ENCODE measurements around the gene TMEM132D. TPM values are rescaled to one million over a fixed set of nuclear protein-coding genes. Genes with fewer than 3 reads are reported as not detected.

TMEM132D gene
- total and polyA plus RNA-seq, 3 donors from 2014 or later: 0.44 to 0.50 (median 0.47) TPM

DNA sequence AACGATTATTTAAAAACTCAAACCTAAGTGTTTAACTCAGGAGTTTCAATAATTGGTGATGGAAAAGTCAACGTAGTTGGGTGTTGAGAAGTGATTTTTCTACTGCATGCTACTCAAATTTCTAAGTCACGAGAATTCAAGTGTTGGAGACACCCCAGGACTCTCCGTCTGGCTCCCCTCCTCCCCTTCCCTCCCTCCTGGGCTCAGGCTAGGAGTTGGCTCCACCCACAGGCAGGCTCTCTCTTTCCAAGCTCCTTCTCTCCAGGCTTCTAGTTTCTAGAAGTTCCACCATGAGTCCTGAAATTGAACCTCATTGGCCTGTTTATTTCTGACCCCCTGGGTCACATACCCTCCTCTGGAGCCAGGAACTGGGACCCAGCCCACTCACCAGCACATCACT is 73.0 kb downstream of the TMEM132D start:
- no peak for DNase-seq
- no peak overlapping the region for H3K27ac ChIP-seq
- TF ChIP-seq POLR2A (IDR thresholded peaks at IDR 0.05): no peak
- TF ChIP-seq, protein P1, sequence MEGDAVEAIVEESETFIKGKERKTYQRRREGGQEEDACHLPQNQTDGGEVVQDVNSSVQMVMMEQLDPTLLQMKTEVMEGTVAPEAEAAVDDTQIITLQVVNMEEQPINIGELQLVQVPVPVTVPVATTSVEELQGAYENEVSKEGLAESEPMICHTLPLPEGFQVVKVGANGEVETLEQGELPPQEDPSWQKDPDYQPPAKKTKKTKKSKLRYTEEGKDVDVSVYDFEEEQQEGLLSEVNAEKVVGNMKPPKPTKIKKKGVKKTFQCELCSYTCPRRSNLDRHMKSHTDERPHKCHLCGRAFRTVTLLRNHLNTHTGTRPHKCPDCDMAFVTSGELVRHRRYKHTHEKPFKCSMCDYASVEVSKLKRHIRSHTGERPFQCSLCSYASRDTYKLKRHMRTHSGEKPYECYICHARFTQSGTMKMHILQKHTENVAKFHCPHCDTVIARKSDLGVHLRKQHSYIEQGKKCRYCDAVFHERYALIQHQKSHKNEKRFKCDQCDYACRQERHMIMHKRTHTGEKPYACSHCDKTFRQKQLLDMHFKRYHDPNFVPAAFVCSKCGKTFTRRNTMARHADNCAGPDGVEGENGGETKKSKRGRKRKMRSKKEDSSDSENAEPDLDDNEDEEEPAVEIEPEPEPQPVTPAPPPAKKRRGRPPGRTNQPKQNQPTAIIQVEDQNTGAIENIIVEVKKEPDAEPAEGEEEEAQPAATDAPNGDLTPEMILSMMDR (IDR thresholded peaks at IDR 0.05): no peak
- H3K4me3 ChIP-seq: no peak overlapping the region
- H3K27me3 ChIP-seq: no peaks in the 10 kb centered on the region
- H3K9me3 ChIP-seq: no peaks in the 10 kb centered on the region
- intact Hi-C loops (cut with DNase I; ENCODE audit: low total_unique reads): no loop called here
- H3K4me1 ChIP-seq: no peaks in the 10 kb centered on the region
- H3K36me3 ChIP-seq (ENCODE audit: low read depth, missing control alignments): no peaks in the 10 kb centered on the region
- WGBS, 2 donors: 49 to 51% methylated on average over 4 of the region's 4 CpGs

DNA sequence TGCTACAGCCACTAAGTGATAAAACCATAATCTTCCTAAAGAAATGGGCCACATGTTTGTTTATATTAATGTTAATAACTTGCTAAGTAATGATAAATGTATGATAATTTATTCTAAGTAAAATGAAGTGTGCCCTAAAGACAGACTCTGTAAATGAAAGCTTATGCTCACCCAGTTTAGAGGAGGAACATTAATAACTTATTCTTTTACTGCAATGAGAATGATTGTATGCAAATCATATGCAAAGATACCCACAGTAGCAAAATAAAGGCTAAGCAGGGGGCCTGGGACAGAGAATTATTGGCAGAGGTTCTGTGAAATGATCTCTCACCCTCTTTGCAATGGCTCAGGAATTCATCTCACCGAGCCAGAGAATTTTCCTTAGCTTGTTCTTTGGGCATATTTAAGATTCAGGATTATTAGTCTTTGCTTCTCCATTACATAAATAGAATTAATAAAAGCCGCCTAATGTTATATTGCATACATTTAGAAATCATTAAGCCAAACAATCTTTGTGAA is 75.9 kb downstream of the TMEM132D start:
- 67 to 69% methylated on average over 2 of the region's 2 CpGs for WGBS, 2 donors
- no peak overlapping the region for H3K27ac ChIP-seq
- DNase-seq: no peak

DNA sequence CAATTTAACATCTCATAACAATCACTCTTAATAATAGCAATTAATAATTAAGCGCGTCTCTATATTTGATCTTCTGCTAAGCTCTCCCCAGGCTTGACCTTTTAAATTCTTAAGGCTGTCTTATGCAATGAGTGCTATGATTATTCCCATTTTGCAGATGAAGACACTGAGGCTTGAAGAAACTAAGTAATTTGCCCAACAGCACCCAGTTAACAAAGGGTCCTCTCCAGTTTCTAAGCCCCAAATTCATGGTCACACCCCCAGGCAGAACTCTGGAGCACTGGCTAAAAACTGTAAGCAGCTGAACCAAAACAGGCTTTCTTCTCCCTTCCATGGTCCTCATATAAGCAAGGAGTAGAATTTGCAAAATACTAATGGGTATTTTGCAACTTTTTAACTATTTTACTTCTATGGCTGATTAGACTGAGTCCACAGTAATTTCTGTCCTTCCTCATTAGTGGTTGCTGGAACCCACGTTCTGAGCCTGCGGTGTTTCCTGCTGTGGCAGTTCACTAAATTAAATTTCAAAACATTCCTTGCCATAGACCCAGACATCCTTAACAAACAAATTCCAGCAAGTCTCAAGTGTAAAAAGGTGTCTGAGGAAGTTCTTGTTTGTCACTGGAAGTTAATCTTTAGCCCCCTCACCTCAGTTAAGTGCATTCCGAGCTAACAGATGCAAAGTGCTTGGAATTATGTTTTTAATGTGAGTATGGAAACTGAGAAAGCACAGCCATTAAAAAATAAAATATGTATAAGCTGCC is 76.5 kb downstream of the TMEM132D start:
- H3K27ac ChIP-seq: no peak overlapping the region
- H3K4me3 ChIP-seq: no peak overlapping the region
- H3K9me3 ChIP-seq: no peaks in the 10 kb centered on the region
- no peaks in the 10 kb centered on the region for H3K4me1 ChIP-seq
- no peak for DNase-seq
- no peaks in the 10 kb centered on the region for H3K27me3 ChIP-seq
- 54 to 73% methylated on average over 5 of the region's 5 CpGs for WGBS, 2 donors
- TF ChIP-seq, protein P1 (IDR thresholded peaks at IDR 0.05): no peak
- no peak for TF ChIP-seq POLR2A (IDR thresholded peaks at IDR 0.05)
- intact Hi-C loops (cut with DNase I; ENCODE audit: low total_unique reads): no loop called here
- H3K36me3 ChIP-seq (ENCODE audit: low read depth, missing control alignments): no peaks in the 10 kb centered on the region

More for the DNA sequence above, 75.9 kb downstream of the TMEM132D start:
- intact Hi-C loops (cut with DNase I; ENCODE audit: low total_unique reads): no loop called here
- no peak overlapping the region for H3K4me3 ChIP-seq
- no peaks in the 10 kb centered on the region for H3K36me3 ChIP-seq (ENCODE audit: low read depth, missing control alignments)
- no peaks in the 10 kb centered on the region for H3K27me3 ChIP-seq
- H3K4me1 ChIP-seq: no peaks in the 10 kb centered on the region
- TF ChIP-seq, protein P1 (IDR thresholded peaks at IDR 0.05): no peak
- H3K9me3 ChIP-seq: no peaks in the 10 kb centered on the region

DNA sequence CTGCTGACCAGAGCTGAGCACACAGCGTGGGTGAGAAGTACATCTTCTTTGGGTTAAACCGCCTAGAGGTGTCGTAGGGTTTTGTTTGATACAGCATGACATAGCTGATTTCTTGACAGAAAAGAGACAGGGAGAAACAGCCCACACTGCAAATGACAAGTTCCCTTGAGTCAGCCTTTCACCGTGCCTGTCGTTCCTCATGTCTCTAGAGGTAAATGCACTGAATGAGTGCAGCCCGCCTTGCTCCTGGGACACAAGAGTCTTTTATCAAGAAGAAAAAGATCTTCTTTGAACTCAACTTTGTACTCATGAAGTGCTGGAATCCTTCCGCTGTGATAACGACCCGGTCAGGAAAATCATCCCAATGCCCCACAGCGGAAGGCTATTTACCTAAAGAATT is 77.6 kb downstream of the TMEM132D start:
- H3K36me3 ChIP-seq (ENCODE audit: low read depth, missing control alignments): no peaks in the 10 kb centered on the region
- H3K27me3 ChIP-seq: no peaks in the 10 kb centered on the region
- DNase-seq: no peak
- no peaks in the 10 kb centered on the region for H3K4me1 ChIP-seq
- no peaks in the 10 kb centered on the region for H3K9me3 ChIP-seq
- WGBS, 2 donors: 55 to 64% methylated on average over 8 to 10 of the region's 10 CpGs
- no peak overlapping the region for H3K4me3 ChIP-seq
- H3K27ac ChIP-seq: no peak overlapping the region
- no peak for TF ChIP-seq POLR2A (IDR thresholded peaks at IDR 0.05)
- TF ChIP-seq, protein P1 (IDR thresholded peaks at IDR 0.05): no peak
- intact Hi-C loops (cut with DNase I; ENCODE audit: low total_unique reads): no loop called here

DNA sequence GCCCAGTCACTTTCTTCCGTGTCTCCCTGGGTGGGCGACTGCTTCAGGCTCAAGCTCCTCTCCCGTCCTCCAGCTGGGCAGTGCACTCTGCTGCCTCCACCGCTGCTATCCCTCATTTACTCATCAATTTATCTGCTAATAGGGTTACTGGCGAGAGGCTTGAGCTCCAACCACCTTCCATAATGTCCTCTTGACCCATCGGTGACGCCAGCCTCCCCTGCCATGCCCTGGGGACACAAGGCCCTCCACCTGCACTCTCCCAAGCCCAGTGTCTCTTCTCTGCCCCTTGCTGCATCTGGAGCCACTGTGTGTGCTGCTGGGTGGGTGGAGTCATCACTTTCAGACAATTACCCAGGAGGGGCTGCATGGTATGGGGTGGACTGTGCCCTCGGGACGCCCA is 78.5 kb downstream of the TMEM132D start:
- Histone ChIP-seq H3K4me1 (no peaks in the 10 kb centered on the region), H3K27me3 (no peaks in the 10 kb centered on the region), H3K36me3 (ENCODE audit: low read depth, missing control alignments) (no peaks in the 10 kb centered on the region), H3K9me3 (no peaks in the 10 kb centered on the region), H3K27ac (no peak overlapping the region), H3K4me3 (no peak overlapping the region)
- TF ChIP-seq POLR2A (IDR thresholded peaks at IDR 0.05): no peak
- TF ChIP-seq, protein P1 (IDR thresholded peaks at IDR 0.05): no peak
- no peak for DNase-seq
- WGBS, 2 donors: 67 to 73% methylated on average over 7 to 9 of the region's 9 CpGs
- intact Hi-C loops (cut with DNase I; ENCODE audit: low total_unique reads): no loop called here
